HTERT RPE-1 (cell line): ENCODE data around the gene CAND2.
"Not testable (repeated sequence)": the region's sequence is repeated elsewhere in the genome, so short reads cannot be mapped to it uniquely, and the experiment has no call there.

Source experiments
- in situ Hi-C: fragments of 300-500 bp; cut with MboI; formaldehyde crosslinking; loops from 4 replicates; pipeline ENCODE4 v1.14.3; 2020; ENCODE audit warnings: low sequenced_read_pairs

Gene CAND2

DNA sequence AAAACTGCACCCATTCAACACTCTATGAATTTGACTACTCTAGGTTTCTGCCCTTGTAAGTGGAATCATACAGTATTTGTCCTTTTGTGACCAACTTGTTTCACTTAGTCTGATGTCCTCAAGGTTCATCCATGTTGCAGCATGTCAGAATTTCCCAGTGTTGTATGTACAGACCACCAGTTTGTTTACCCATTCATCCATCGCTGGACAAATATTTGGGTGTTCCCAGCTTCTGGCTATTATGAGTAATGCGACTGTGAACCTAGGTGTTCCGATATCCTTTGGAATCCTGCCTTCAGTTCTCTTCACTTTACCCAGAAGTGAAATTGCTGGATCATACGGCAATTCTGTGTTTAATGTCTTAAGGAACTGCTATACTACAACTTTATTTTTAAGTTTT, 32.3 kb downstream of the CAND2 start:
- in situ Hi-C loops = no loop called here

DNA sequence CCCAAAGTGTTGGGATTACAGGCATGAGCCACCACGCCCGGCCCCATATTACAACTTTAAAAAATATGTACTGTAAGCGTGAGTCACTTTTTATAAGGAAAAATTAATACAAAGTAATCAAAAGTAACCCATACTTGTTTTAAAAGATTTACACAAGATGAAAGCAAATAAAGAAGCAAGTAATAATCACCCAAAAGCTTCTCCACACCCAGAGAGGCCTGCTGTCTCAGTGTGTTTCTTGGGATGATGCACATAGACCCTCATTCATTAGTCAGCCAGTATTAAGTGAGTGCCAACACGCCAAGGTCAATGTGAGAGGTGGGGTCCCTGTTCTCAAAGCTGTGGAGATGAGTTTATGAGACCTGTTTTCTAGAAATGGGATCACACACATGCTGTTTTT, 32.9 kb downstream of the CAND2 start:
- in situ Hi-C loops = no loop called here

DNA sequence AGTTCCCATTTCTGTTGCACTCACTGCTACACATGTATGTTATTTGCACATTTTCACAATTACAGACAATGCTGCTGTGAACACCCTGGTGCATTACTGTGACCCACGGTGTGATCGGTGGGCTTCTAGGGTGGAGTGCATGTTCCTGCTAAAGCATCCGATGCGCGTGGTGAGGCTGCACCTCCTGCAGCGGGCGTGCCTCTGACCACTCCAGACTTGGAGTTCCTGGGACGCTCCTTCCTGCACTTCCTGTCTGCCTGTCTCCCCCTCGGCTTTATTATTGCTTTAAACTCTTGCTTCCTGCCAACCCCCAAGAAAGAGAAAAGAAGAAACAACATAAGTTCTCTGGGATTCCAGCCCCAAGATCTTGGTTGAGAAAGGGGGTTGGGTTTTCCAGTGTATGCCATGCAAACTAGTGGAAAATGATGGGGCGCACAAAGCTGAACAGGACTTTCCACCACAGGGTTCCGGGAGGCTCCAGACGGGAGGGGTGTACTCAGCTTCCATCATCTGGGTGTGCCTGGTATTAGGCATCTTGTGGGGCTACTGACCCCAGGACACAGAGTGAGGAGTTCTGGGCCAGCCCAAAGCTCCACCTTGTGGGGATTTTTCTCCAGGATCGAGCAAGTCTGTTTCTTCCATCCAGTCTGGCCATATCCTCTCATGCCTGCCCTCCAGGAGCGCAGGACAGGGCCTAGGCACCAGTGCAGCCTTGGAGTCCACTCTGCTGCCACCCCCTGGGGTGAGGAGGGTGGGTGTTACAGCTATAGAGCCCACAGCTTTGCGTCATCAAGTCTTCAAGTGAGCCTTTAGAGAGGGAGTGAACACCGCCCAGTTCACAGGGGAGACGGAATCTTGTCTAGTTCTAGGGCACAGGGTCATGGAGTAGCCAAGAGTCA, 33.7 kb downstream of the CAND2 start:
- in situ Hi-C loops = no loop called here

DNA sequence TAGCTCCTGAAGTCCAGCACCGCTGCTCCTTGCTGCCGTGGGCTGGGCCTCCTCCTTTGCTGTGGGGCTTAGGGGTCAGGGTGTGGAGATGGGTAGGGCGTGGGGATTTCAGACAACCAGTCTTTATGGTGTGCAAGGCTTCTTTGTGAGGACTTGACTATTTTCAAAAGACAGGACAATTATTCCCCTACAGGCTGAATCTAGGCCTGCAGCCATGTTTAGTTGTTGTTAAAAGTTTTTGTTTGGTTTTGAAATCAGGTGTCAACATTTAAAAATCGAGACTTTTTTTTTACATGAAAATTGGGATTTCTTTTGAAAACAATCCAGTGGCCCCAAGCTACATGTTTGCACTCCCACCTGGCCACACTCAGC, 34.3 kb downstream of the CAND2 start:
- in situ Hi-C loops = no loop called here

DNA sequence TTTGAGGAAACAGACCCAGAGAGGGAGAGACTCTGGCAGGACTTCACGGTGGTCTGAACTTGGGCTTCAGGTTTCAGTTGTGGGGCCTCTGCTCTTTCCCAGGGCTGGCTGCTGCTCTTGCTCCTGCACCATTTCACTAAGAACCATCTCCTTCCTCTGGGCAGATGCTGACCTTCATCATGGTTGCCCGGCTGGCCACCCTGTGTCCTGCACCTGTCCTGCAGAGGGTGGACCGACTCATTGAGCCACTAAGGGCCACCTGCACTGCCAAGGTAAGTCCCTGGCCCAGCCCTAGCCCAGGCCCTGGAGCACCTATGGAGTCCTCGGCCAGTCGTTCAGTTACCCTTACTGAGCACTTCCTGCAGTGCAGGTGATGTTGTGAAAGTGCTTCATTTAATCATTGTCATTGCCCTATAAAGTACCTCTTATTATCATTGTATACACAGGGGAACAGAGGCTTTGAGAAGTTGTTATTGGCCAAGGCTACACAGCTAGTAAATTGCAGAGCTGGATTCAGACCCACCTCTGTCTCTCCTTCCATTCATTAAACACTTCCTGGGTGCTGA, 34.9 kb downstream of the CAND2 start:
- in situ Hi-C loops = no loop called here

DNA sequence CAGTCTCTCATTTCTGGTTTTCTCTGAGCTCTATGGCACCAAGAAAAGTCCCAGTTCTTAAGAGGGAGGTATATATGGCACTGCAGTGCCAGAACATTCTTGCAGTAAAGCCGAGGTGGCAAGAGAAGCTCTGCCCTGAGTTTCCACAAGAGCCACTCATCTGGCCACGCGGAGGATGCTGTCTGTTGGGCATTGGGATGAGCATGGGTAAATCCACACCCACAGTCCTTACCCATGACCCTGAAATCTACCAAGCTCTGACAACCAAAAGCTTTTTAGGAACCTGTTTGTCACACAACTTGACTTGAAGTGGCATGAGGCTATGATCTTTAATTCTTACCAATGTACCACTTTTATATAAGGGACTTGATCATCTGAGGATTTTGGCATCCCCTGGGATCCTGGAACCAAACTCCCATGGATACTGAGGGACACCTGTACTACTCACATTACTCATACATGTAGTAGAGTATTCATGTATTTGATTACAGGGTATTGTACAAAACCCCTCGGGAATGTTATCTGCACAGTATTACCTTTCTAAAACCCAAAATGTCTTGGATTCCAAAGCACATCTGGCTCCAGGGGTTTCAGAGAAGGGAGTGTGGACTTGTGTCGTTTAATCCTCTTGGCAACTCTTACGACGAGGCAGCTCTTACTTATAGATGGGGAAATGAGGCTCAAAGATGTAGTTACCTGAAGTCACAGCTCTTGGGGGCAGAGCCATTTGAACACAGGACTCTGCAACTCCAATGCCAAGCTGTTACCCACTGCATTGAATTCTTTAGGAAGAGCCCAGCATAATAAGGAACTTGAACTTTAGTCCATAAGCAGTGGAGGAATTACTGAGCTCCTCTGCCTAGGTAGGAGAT, 36.1 kb downstream of the CAND2 start:
- in situ Hi-C loops = no loop called here

DNA sequence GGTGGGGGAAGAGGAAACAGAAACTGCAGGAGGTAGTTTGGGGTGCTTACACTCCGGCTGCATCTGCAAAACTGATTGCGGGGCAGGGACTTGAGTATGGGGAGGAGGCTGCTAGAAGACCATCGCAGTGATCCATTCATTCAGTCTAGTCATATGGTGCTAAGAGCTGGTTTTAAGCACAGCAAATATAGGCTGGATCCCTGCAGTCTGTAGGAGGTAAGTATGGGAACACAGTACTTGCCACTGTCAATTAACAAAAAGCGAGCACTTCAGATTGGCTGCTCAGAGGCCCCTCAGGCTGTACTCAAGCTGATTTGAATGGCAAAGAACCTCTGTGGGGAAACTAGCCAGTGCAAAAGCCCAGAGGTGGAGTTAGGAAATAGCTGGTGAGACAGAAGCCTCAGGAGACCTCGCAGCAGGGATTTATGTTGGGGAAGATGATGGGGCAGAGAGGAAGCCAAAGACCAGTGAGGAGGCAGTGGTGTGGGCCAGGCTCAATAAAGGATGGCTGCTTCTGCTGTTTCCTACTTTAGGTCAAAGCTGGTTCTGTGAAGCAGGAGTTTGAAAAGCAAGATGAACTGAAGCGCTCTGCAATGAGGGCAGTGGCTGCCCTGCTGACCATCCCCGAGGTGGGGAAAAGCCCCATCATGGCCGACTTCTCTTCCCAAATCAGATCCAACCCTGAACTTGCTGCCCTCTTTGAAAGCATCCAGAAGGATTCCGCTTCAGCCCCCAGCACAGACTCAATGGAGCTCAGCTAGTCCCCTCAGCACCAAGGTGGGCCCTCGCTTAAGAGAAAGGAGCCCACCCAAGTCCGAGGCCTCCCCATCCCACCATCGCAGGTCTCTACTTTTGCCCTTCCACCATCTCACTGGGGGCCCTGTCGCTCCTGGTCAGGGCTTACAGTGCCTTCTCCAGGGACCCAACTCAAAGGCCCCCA, 37.0 kb downstream of the CAND2 start:
- in situ Hi-C loops = no loop called here

DNA sequence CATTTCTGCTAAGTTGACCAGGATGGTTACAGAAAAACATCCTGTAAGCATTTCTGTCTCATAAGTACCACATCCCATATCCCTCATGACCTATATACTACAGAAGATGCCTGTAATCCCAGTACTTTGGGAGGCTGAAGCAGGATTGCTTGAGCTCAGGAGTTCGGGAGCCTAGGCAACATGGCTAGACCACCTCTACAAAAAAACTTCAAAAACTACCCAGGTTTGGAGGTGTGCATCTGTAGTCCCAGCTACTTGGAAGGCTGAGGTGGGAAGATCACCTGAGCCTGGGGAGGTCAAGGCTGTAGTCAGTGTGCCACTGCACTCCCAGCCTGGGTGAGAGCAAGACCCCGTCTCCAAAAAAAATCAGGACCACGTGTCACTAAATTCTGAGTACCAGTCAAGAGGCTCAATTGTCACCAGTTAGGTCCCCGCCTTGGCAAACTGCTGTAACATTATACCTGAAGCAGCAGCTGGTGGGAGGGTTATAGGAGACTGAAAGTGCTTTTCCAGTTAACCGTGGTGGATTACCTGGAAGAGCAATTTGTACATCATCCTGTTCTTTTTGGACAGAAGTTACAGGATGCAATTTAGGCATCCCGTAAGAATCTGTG, 38.7 kb downstream of the CAND2 start:
- in situ Hi-C loops = no loop called here

DNA sequence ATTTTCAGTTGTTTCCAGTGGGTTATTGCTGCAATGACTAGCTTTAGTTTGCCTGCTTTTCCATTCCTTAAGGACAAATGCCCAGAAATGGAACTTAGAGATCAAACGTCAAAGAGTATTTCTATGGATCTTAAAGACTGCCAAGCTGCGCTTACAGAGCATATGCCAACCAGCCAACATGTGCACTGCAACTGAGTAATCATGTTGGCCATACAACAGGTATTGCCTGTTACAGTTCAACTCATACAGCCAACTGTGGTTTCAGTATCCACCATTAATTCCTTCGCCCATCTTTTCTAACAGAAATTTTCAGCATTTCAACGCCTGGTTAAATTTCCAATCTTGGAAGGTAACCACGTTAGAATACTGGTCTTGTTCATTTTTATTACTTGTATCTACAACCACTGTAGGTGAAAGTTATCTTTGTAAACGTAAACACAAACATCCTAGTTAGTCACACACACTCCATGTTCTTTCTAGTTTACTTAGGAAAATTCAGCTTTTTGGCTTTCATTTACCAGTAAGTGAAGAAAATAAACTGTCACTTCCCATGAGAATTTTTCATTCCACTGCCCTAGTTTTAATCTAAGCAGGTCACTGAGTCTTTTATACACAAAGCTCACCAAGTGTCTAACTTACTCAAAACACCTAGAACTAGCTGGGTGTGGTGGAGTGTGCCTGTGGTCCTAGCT, 41.0 kb downstream of the CAND2 start:
- in situ Hi-C loops = no loop called here

DNA sequence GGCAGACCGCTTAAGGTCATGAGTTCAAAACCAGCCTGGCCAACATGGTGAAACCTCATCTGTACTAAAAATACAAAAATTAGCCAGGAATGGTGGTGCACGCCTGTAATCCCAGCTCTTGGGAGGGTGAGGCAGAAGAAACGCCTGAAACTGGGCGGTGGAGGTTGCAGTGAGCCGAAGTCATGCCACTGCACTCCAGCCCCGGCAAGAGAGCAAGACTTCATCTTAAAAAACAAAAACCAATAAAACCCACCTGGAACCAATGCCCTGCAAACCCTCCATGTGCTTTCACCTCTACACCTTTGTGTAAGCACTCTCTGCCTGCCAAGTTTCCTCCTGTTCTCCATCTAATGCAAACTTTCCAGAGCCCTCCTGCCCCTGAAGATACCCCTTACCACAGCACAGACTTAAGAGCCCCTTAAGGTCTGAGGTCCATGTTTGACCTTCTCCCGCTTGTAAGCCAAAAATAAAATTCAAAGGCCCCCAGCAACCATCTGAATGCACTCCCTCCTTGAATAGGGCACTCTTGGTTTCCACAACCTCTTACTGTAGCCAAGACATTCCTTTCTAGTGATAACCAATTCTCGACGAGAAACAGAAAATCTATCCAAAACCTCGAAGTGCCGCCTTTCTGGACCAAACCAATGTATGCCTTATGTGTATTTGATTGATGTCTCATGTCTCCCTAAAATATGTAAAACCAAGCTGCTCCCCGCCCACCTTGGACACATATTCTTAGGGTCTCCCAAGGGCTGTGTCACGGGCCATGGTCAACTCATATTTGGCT, 41.9 kb downstream of the CAND2 start:
- in situ Hi-C loops = no loop called here

DNA sequence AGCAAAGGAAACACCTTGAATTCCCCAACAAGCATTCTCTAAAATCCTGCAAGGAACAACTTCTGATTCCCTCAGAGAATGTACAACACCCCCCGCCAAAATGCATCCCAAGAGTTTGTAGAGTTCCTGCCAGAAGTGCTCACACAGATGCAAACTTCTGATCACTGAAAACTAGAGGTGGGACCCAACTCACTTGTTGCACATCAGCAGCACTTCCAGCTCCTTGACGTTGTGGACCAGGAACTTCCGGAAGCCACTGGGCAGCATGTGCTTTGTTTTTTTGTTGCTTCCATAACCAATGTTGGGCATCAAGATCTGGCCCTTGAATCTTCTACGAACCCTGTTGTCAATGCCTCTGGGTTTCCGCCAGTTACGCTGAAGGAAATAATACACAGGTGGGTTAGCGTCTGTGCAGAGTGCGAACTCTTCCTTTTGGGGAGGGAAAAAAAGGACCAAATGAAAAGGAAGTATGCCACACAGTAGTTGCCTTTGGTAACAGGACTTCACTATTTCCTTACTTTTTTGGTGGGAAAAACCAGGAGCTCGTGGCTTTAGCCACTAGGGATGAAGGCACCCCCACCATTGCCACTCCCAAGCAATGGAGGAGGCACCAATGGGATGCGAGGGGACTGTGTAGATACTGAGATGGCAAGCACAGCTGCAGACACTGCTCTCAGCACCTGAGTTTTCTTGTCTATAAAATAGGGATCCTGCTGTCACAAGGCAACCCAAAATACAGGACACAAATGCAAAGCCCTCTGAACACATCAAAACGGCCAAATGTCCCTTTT, 42.9 kb downstream of the CAND2 start:
- in situ Hi-C loops = no loop called here

DNA sequence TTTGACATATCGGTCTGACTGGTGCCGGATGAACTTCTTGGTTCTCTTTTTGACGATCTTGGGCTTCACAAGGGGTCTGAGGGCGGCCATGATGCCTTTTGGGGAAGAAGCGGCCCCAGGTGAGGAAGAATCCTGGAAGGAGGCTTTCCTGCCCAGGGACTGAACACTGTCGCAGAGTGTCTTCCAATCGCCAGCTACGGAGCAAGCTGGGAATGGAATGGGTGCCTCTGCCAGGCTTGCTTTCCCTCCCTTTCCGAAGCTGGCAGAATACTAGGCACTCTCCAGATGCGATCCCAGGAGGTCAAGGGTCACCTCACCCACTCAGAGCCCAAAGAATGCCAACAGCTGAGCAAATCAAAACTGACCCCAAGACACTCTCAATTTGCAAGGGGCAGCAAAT, 43.7 kb downstream of the CAND2 start:
- in situ Hi-C loops = not testable (repeated sequence)

DNA sequence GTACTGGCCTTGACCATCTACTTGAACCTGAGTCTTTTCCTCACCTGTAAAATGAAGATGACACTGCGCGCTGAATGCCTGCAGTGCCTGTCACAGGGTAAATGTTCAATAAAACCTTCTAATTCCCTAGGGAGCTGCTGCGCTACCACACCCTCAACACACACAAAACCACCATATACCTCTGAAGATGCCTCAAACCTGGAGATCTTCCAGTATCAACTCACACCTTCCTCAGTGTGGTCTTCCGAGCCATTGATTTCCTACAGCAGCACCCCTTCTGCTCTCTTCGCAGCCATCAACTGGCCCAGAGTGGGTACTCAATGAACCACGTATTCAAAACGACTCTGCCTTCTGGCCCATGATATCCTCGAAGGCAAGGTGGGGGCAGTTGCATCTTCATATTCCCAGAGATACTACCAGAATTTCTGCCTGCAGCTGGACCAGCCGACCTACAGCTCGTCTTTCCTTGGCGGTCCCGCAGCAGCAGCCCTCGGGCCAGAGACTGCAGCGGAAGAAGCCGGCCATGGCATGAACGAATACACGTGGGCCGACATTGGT, 44.2 kb downstream of the CAND2 start:
- in situ Hi-C loops = no loop called here

DNA sequence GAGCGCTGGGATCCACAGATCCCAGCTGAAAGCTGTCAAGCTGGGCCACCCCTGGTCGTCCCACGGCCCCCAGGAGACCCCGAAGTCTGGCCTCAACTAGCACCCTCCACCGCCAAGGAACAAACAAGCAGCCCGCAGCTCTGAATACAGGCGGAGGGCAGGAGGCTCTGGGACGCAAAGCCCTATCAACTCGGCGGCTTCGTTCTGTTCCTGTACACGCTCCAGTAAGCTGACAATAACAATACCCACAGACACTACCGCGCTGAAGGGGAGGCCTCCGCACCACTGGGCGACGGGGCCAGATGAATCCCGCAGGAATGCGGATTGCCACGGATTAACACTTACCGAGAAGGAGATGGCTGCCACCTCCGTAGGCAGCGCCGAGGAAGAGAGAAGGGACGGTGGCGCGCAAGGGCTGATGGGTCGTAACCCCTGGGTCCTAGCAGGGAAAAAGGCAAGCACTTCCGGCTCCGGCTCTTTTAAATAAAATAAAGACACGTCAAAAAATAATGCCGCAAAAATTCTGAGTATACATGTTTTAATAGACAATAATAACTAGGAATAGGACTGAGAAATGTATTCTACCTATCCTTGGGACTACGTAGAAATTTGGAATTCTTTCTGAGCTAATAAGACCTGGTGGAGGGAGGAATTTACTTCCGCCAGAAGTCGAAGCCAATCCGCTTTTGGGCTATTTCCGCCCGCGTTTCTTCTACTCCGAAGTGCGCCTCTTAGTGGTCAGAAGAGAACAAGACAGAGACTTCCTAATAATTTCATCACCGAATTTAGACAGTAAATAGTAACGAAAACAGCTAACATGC, 44.9 kb downstream of the CAND2 start, which contains the start of gene RPL32:
Gene RPL32 (minus strand): TSS at position 417 of the 821 bp plus-strand sequence. CDS start 1,328 bp downstream, outside the sequence.
- in situ Hi-C loops = no loop called here

DNA sequence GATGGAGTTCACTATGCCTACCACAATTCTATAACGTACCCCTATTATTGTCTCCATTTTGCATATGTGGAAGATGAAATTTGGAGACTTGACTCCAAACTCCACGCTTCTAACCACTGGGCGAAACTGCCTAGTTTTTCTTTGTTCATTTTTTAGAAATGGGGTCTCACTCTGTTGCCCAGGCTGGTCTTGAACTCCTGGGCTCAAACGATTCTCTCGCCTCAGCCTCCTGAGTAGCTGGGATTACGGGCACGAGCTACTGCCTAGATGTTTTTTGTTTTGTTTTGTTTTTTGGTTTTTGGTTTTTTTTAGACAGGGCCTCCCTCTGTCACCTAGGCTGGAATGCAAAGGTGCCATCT, 45.5 kb downstream of the CAND2 start:
- in situ Hi-C loops = no loop called here

DNA sequence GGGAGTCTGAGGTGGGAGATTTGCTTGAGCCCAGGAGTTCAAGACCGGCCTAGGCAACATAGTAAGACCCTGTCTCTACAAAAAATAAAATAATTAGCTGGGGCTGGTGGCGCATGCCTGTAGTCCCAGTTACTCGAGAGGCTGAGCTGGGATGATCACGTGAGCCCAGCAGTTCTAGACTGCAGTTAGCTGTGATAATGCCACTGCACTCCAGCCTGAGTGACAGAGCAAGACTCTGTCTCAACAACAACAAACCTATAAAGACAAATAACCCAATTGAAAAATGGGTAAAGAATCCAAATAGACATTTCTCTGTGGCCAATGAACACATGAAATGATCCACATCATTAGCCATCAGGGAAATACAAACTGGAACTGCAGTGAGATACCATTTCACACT, 46.0 kb downstream of the CAND2 start:
- in situ Hi-C loops = no loop called here

DNA sequence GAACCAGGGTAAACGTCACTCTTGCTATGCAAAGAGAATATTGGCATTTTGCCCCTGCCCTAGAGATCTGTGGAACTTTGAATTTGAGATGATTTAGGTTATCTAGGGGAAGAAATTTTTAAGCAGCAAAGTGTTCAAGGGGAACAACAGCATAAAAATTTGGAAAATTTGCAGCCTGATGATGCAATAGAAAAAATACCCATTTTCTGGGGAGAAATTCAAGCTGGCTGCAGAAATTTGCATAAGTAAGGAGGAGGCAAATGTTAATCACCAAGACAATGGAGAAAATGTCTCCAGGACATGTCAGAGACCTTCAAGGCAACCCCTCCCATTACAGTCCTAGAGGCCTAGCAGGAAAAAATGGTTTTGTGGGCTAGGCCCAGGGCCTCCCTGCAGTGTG, 49.3 kb downstream of the CAND2 start:
- in situ Hi-C loops = no loop called here
